ENCODE results near the gene CDK4.

CDK4 gene

GRCh38 chr12:57736741-57737466 is 15.2 kb downstream of the CDK4 start:
- no peak for DNase-seq

- no peak for DNase-seq
Observed at GRCh38 chr12:57735952-57736740, 16.0 kb downstream of the CDK4 start.

- peak; percentile 28 for DNase-seq
Observed at GRCh38 chr12:57735198-57735855, 16.8 kb downstream of the CDK4 start.

- DNase-seq = no peak
Observed at GRCh38 chr12:57734591-57734990, 17.5 kb downstream of the CDK4 start.

- DNase-seq = no peak
Observed at GRCh38 chr12:57733928-57734327, 18.2 kb downstream of the CDK4 start.

- DNase-seq = no peak
Observed at GRCh38 chr12:57732726-57733593, 19.1 kb downstream of the CDK4 start.

GRCh38 chr12:57732270-57732669 is 19.8 kb downstream of the CDK4 start:
- DNase-seq = no peak

GRCh38 chr12:57731411-57732080 is 20.6 kb downstream of the CDK4 start:
- DNase-seq = no peak

- no peak for DNase-seq
Observed at GRCh38 chr12:57730336-57731067, 21.6 kb downstream of the CDK4 start.

- DNase-seq = no peak
Observed at GRCh38 chr12:57729321-57729844, 22.7 kb downstream of the CDK4 start.

GRCh38 chr12:57727758-57728395 is 24.2 kb downstream of the CDK4 start:
- DNase-seq = no peak

GRCh38 chr12:57726884-57727757 is 25.0 kb downstream of the CDK4 start:
- no peak for DNase-seq

GRCh38 chr12:57726151-57726883 is 25.8 kb downstream of the CDK4 start:
- DNase-seq = peak; percentile 90

GRCh38 chr12:57725851-57726150 is 26.3 kb downstream of the CDK4 start:
- no peak for DNase-seq

GRCh38 chr12:57724936-57725740 is 27.0 kb downstream of the CDK4 start:
- DNase-seq = no peak

GRCh38 chr12:57724003-57724935 is 27.8 kb downstream of the CDK4 start:
- no peak for DNase-seq

GRCh38 chr12:57723630-57723962 is 28.5 kb downstream of the CDK4 start:
- DNase-seq = no peak
